22Rv1 (cell line): ENCODE data around the gene SH3PXD2A.

Experiments used
- CTCF ChIP-seq: fragments of 450-650 bp; IDR thresholded peaks from 2 replicates; pipeline ENCODE4 v1.5.1; 2017; ENCODE audit warnings: mild to moderate bottlenecking
- ZFX ChIP-seq: fragments of 450-650 bp; IDR thresholded peaks from 2 replicates; pipeline ENCODE4 v1.6.1; 2017; ENCODE audit warnings: antibody characterized with exemption, borderline replicate concordance

- TF ChIP-seq CTCF: no peak
- no peak for TF ChIP-seq ZFX
These were observed 210.0 kb downstream of the SH3PXD2A start for GRCh38 chr10:103645141-103646054.
